Measurements from ENCODE around the gene SNTG2.
"Not testable (repeated sequence)": the region's sequence is repeated elsewhere in the genome, so short reads cannot be mapped to it uniquely, and the experiment has no call there.

Gene SNTG2

GRCh38 chr2:950080-950966 is at the start of gene SNTG2:
Gene SNTG2 (plus strand): TSS chr2:950849. CDS start chr2:950997, 148 bp downstream.
- DNase-seq, result peak; percentile 37

- no peak for DNase-seq
These were observed 48.1 kb upstream of the SNTG2 start for GRCh38 chr2:902584-902983.

- DNase-seq, result no peak
These were observed 47.3 kb upstream of the SNTG2 start for GRCh38 chr2:903223-903900.

GRCh38 chr2:904246-905024 is 46.2 kb upstream of the SNTG2 start:
- no peak for DNase-seq

- no peak for DNase-seq
These were observed 45.4 kb upstream of the SNTG2 start for GRCh38 chr2:905091-905832.

GRCh38 chr2:905833-906140 is 44.9 kb upstream of the SNTG2 start:
- no peak for DNase-seq

- DNase-seq, result no peak
These were observed 42.9 kb upstream of the SNTG2 start for GRCh38 chr2:907706-908105.

- DNase-seq, result no peak
These were observed 42.1 kb upstream of the SNTG2 start for GRCh38 chr2:908568-908967.

- not testable (repeated sequence) for DNase-seq
These were observed 40.8 kb upstream of the SNTG2 start for GRCh38 chr2:909764-910379.

- no peak for DNase-seq
These were observed 40.0 kb upstream of the SNTG2 start for GRCh38 chr2:910698-911097.

GRCh38 chr2:915979-916378 is 34.7 kb upstream of the SNTG2 start:
- no peak for DNase-seq

GRCh38 chr2:916935-917334 is 33.7 kb upstream of the SNTG2 start:
- no peak for DNase-seq

- no peak for DNase-seq
These were observed 31.0 kb upstream of the SNTG2 start for GRCh38 chr2:919672-920071.

- DNase-seq, result no peak
These were observed 30.1 kb upstream of the SNTG2 start for GRCh38 chr2:920573-920972.

GRCh38 chr2:920999-921398 is 29.6 kb upstream of the SNTG2 start:
- DNase-seq, result no peak

GRCh38 chr2:922185-922584 is 28.5 kb upstream of the SNTG2 start:
- DNase-seq, result no peak

- no peak for DNase-seq
These were observed 26.6 kb upstream of the SNTG2 start for GRCh38 chr2:923832-924601.

- no peak for DNase-seq
These were observed 25.9 kb upstream of the SNTG2 start for GRCh38 chr2:924701-925100.

- DNase-seq, result no peak
These were observed 25.3 kb upstream of the SNTG2 start for GRCh38 chr2:925309-925708.

- no peak for DNase-seq
These were observed 24.9 kb upstream of the SNTG2 start for GRCh38 chr2:925711-926110.

GRCh38 chr2:926259-926793 is 24.3 kb upstream of the SNTG2 start:
- no peak for DNase-seq
